Stimulated activated CD4-positive, alpha-beta T cell treated with anti-CD3 and anti-CD28 coated beads, Interleukin-12 subunit alpha, Interleukin-12 subunit beta, amount 100 ng/mL, for 48 hours (primary cell): ENCODE measurements around the gene VPS39.
A peak's percentile ranks its signal among the peaks of the same experiment; 100 is the strongest.
"Not testable (repeated sequence)": the region's sequence is repeated elsewhere in the genome, so short reads cannot be mapped to it uniquely, and the experiment has no call there.

ENCODE experiments used
- DNase-seq, 3 donors: peaks; one replicate each; pipeline ENCODE4 v3.0.0-alpha.2; 2020; ENCODE audit warnings: low read depth in 2 of 3, low spot score in 1 of 3

Gene VPS39, protein sequence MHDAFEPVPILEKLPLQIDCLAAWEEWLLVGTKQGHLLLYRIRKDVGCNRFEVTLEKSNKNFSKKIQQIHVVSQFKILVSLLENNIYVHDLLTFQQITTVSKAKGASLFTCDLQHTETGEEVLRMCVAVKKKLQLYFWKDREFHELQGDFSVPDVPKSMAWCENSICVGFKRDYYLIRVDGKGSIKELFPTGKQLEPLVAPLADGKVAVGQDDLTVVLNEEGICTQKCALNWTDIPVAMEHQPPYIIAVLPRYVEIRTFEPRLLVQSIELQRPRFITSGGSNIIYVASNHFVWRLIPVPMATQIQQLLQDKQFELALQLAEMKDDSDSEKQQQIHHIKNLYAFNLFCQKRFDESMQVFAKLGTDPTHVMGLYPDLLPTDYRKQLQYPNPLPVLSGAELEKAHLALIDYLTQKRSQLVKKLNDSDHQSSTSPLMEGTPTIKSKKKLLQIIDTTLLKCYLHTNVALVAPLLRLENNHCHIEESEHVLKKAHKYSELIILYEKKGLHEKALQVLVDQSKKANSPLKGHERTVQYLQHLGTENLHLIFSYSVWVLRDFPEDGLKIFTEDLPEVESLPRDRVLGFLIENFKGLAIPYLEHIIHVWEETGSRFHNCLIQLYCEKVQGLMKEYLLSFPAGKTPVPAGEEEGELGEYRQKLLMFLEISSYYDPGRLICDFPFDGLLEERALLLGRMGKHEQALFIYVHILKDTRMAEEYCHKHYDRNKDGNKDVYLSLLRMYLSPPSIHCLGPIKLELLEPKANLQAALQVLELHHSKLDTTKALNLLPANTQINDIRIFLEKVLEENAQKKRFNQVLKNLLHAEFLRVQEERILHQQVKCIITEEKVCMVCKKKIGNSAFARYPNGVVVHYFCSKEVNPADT

DNA sequence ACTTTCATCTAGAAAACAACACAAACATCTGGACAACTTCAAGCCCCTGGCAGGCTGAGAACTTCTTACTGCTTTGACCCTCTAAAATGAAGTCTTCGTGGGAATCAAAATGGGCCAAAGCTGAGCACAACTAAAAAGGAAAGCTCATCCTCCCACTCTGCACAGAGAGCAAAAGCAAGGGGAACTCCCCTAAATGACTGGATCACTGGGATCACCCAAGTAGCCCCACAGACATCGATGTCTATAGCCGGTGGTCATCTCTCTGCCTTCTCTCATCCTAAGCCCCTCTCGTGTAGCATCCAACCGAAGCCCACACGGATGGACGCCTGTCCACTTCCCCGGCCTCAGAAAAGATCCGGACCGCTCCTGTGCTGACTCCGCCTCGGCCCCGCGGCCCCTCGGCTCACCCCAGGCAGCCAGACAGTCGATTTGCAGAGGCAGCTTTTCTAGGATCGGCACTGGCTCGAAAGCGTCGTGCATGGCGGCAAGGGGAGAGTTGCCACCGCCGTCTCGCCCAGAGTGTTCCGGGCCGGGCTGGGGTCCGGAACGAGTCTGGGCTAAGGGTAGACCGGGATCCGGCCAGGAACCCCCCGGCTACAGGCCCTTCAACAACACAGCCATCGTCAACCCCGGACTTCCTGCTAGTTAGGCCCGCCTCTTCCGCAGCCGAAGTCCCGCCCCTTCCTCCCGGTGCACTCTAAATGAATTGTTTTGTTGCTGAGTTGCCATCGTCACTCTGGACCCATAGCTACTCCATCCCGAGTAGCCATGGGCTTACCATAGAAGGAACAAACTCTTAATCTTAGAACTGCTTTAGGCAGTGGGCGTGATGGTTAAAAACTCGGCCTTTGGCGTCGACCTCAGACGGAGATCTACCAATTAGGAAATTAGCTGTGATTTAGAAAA is at the start of gene VPS39:
Gene VPS39, minus strand, starts transcription at position 631 of the 906 bp plus-strand sequence. Its CDS starts 151 bp downstream, at position 480.
- DNase-seq: peak; percentile 66 to 81 (median 74)

DNA sequence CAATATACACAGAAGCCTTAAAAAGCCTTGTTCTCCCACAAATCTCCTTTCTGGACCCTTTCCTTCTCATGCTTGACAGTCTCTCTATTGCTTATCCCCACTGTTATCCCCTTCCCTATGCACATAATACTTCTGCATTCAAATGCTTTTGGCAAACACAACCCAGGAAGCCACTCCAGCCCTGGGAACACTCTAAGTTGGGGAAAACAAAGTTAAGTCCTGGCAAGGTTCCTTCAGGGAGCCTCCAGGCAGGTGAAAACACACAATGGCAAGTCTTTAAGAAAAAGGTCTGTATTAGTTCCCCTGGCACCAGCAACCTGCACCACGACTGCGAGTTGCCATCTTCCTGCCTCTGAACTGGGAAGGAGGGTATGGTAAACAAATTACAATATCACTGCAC is 45.2 kb upstream of the VPS39 start:
- DNase-seq: no peak

DNA sequence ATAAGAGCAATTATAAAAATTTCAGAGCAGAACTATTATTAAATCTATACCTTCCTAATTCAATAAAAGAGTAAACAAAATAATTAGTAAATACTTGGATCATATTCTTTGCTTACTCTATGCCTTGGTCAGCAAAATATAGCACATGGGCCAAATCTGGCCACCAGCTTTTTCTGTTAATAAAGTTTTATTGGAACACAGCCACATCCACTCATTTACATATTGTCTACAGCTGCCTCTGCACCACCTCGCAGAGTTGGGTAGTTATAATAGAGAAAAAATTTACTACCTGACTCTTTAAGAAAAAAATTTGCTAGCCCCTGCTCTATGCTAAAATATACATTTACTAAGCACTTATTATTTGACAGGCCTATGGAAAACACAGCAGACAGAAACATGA is 32.7 kb upstream of the VPS39 start:
- DNase-seq: no peak

DNA sequence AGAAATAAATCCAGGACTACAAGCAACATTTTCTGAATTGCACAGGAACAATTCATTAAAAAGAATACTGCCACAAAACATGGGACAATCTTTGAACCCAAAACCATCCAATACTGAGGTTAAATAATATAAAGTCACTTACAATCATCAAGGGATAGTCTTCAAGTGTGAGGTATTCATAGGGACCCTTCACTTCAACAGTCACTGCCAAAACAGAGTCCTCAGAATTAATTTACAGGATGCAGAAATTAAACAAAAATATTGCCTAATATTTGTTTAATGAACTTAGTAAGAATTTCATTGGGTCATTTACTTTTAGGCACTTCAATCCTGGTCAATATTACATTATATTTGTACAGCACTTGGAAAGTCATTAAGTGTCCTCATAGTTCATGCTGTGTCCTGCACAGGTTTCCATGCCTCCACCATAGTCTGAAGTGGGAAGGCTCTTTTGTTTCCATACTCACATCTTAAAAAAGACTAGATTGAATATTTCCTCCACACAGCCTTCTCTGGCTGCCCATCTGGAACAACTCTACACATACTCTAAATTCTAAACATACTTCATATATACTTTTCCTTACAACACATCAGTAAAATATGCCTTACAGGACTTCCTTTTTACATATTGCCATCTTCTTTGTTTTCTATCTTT is 31.6 kb upstream of the VPS39 start:
- DNase-seq: no peak

DNA sequence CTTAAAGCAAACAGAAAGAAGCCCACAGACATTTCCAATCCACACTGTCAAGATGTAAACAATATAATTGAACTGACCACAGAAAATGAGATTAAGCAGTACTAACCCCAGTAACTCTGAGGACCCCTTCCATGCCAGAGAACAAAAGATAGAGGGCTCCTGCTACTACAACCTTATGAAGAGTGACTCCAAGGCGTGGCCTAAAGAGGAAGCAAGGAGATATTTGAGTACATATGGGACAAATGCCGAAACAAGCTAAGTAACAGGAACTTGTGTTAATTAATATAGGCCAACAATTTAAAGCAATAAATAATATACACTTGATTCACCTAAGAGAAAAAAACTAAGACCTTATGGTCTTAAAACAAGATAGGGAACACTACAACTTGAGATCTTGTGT is 25.0 kb upstream of the VPS39 start:
- DNase-seq: no peak

DNA sequence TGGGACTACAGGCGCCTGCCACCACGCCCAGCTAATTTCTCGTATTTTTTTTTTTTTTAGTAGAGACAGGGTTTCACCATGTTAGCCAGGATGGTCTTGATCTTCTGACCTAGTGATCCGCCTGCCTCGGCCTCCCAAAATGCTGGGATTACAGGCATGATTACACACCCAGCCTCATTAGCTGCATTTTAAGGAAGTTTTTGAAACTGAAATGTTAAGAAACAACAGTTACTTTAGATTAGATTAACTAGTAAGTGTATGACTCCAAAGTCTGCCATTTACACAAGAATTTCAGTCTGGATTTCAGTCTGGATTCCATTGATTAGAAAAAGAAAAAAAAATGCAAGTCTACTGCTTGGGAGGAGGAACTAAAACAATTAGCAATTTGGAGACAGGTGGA is 24.5 kb upstream of the VPS39 start:
- no peak for DNase-seq

DNA sequence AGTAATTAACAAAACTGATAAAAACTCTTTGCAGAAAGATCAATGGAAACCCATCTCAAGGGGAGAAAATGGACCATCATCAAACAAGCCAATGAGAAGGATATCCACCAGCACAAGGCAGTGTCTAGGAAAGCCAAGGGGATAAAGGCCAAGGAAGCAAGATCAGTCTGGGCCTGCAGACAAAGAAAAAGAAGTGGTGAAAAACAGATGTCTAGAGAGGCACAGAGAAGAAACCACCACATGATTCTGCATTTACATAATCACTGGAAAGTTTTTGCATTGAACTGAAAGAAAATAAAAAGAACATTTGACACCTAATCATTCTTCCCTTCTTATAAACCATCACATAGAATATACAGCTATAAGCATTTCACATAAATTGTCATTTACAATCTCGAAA is 23.0 kb upstream of the VPS39 start:
- no peak for DNase-seq

DNA sequence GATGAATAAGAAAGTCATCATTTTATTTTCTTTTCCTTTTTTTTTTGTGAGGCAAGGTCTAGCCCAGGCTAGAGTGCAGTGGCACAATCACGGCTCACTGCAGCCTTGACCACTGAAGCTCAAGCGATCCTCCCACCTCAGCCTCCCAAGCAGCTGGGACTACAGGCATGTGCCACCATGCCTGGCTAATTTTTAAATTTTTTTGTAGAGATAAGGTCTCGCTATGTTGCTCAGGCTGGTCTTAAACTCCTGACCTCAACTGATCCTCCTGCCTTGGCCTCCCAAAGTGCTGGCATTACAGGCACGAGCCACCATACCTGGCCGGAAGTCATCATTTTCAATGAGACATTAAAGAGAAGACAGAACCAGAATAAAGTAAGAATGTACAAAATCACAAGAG is 20.9 kb upstream of the VPS39 start:
- DNase-seq: not testable (repeated sequence)

DNA sequence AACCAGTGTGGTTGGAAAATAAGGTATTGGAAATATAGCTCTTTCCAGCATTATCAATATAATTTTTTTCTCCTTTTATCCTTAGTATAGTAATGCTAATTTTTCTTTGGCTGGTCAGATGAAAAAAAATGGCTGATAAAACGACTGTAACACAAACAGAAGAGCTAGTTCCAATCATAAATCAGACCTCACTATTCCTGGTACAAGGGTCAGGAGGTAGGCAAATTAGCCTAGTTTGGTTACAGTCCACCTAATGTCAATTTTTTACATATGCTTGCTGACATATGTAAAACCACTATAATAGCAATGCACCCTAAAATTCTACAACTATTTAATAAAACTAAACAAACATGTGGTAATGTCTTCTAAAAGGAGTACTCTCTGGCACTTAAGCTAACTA is 19.9 kb upstream of the VPS39 start:
- no peak for DNase-seq

DNA sequence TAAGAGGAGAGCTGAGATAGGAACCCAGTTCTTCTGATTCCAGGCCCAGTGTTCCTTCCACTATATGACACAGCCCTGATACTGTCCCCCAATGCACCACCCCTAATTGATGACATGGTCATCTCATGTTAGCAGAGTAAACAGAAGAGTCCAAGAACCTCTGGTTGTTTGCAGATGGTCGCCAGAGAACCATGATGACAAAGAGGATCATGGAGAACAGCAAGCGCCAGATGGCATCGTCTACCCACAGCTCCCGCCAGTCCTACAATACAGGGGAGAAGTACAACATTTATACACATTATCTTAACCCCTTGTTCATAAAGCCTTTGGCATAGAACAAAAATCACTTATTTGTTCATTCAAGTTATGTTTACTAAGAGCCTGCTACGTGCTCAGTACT is 18.5 kb upstream of the VPS39 start:
- DNase-seq: no peak

DNA sequence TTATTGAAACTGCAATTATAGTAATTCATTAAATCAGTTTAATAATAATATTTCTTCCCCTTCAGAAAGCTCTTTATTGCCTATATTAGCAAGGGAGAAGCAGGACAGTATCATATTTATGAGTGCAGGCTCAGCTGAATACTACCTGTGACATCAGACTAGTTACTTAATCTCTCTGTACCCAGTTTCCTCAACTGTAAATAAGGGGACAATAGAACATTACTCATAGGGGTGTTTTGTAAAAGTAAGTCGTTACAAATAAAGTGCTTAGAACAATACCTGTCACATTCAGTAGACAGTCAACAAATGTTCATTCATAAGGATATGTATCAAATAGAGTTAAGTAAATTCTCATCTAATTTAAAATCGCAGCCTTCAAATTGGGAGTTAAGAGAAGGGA is 12.1 kb upstream of the VPS39 start:
- DNase-seq: no peak

DNA sequence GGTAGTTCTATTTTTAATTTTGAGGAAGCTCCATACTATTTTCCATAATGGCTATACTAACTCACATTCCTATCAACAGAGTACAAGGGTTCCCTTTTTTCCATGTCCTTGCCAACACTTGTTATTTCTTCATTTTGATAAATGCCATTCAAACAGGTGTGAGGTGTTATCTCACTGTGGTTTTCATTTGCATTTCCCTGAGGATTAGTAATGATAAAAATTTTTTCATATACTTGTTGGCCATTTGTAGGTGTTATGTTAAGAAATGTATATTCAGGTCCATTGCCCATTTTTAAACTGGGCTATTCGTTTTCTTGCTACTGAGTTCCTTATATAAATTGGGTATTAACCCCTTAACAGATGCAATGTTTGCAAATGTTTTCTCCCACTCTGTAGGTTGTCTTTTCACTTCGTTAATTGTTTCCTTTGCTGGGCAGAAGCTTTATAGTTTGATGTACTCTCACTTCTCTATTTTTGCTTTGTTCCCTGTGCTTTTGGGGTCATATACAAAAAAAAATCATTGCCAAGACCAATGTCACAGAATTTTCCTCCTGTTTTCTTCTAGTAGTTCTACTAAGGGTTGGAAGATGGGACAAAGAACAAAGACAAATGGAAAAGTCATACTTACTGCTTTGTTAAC is 11.0 kb upstream of the VPS39 start:
- DNase-seq: no peak

DNA sequence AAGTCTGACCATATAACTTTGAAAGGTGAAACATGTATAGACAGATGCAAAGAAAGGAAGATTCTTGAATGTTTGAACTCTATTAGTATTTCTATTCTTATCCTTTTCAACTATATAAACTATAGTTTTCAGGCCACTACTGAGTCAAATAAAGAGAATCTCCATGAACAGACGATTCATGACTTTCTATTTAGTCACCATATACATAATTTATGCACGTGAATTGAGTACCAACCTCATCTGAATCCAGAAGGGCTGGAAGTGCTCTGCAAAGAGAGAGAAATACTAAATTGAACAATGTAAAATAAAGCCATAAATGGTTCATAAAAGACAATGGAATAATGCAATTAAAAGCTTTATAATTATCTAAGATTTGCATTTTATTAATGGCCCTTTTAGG is 9.5 kb upstream of the VPS39 start:
- DNase-seq: no peak

DNA sequence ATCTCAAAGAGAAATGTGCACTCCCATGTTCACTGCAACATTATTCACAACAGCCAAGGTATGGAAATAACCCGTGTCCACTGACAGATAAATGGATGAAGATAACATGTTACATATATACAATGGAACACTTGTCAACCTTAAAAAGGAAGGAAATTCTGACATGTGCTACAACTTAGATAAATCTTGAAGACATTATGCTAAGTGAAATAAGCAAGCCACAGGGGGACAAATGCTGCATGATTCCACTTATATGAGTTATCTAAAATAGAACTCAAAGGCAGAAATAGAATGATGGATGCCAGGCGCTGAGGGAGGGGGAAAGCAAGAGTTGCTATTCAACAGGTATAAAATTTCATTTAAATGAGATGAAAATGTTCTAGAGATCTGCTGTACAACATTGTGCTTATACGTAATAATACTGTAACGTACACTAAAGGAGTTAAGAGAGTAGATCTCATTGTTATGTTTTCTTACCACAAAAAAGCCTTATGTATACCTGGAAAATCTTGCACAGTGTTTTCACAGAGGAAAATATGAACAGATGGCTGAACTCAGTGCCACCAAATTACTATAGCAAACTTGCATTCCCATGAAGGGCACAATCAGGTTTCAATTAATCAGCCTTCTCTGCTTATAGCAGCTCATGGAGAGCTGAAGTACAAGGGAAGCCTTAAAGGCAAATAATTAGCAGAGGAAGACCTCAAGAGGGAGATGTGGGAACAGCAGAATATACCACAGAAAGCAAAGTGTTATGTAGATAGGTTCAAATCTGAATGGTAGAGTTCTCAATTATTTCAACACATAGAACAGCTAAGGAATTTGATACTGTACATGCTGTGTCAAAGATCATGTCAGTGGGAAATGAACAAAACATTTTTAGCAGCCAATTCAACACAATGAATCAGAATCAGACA is 8.1 kb upstream of the VPS39 start:
- no peak for DNase-seq

DNA sequence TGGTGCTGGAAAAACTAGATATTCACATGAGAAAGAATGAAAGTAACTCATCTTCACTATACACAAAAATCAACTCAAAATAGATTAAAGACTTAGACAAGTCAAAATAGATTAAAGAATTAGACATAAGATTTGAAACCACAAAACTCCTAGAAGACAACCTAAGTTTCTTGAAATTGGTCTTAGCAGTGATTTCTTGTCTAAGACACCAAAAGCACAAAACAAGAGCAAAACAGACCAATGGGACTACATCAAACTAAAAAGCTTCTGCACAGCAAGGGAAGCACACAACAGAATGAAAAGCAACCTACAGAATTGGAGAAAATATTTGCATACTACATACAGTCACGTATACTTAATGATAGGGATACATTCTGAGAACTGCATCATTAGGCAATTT is 6.5 kb upstream of the VPS39 start:
- no peak for DNase-seq

DNA sequence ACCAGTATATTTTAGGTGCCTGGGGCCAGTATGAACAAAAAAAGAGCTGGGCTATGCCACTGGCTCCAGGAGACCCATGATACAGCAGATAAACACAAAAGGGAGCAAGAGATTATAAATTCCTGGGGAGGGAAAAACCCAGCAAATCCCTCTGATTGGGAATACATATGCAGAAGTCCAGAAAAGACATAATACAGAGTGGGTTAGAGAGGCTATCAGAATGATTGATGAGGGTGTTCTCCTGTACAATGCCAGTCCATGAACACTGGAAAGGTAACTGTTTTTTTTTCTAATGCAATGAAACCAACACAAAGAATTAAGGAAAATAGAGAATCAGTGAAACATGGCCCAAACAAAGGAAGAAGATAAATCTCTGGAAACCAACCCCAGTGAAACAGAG is 5.4 kb upstream of the VPS39 start:
- DNase-seq: no peak

DNA sequence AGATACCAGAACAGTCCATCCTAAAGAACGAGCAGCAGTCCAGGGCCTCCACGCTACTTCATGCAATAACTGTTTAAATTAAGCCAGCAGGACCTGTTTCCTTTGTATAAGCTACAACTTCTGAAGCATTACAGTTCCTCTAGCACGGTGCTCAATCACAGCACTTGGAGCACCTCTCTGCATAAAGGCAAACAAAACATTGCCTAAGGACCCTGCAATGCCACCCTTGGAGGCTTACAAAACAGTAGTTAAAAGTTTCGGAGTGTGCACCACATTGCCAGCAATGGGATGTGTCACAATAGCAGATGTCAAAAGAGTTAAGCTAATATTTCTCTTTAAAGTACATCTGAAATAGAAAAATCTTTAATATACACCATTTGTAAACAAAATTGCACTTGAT is 2.6 kb upstream of the VPS39 start:
- DNase-seq: no peak

DNA sequence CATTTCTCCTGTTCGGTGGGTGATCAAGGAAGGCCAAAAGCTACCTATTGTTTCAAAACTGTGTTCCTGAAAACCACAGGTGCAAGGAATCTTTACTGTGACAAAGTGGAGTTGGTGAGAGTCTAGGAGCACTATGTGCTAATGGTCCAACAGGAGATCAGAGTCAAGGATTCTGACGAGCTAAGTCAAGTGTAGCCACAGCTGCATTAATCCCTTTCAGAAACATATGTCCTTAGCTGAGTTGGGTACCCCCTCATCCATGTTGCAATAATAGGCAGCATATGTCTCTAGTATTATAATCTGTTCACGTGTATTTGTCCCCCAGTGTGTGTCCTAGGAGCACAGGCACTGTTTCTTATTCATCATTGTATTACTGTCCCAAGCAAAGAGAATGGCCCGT is 1.7 kb downstream of the VPS39 start:
- no peak for DNase-seq

DNA sequence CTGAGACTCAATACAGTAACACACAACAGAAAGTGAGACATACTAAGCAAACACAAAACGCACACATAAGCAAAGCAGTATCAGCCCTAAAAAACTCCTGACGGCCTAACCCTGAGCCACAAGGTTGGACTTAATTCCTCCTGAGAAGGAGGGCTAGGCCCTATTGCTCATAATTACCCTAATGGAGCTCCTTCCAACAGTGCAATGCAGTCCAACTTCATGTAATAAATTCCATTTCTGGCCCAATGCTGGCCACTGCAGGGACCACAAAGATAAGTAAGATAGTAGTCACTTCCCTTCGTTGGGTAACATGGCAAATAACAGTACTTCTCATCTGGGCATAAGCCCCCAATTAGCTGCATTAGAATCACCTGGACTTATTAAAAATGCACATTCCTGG is 4.2 kb downstream of the VPS39 start:
- DNase-seq: no peak
